HEK293 (cell line): ENCODE data around the gene MAGI2.

ENCODE experiments used
- CTCF ChIA-PET: fragments of 350-600 bp; formaldehyde crosslinking; extraction: SDS; loops from one replicate; lab custom pipeline; 2021; ENCODE audit warnings: antibody characterized with exemption; lab: Yijun Ruan, JAX
- POLR2A ChIA-PET: fragments of 300-600 bp; formaldehyde crosslinking; extraction: SDS; loops from one replicate; lab custom pipeline; 2020; ENCODE audit warnings: antibody characterized with exemption, inconsistent platforms; lab: Yijun Ruan, JAX
- H3K27ac ChIP-seq: fragments of 200-500 bp; sonication (Bioruptor generic); 2 replicates; pipeline ENCODE4 v1.5.1; 2014; ENCODE audit warnings: low read depth, low read length, control low read depth, inconsistent platforms; ENCODE audit errors: extremely low read depth
- H3K36me3 ChIP-seq, 2 experiments: fragments of 200-500 bp in 1 of 2; sonication (Bioruptor generic) in 1 of 2; 1 replicate in 1 of 2; 2 replicates in 1 of 2; pipeline ENCODE4 v1.5.1; 2014 to 2017; ENCODE audit warnings: inconsistent platforms in 2 of 2, low read length in 2 of 2; ENCODE audit not compliant: control insufficient read depth in 2 of 2, insufficient read depth in 1 of 2
- H3K4me1 ChIP-seq: fragments of 200-500 bp; sonication (Bioruptor generic); 2 replicates; pipeline ENCODE4 v1.5.1; 2014; ENCODE audit warnings: mild to moderate bottlenecking, low read length, inconsistent platforms; ENCODE audit not compliant: control insufficient read depth, insufficient read depth
- H3K4me3 ChIP-seq: 2 replicates; pipeline ENCODE4 v1.5.1; 2011; ENCODE audit warnings: low read depth, mild to moderate bottlenecking, control low read depth, low read length, moderate library complexity
- H3K9me3 ChIP-seq: fragments of 200-500 bp; sonication (Bioruptor generic); 2 replicates; pipeline ENCODE4 v1.5.1; 2014; ENCODE audit warnings: low read depth, low read length, inconsistent platforms; ENCODE audit not compliant: control insufficient read depth, insufficient read depth
- CTCF ChIP-seq: fragments of 450-650 bp; formaldehyde crosslinking; IDR thresholded peaks from 2 replicates; pipeline ENCODE4 v1.5.1; 2016; ENCODE audit warnings: missing biosample characterization, missing genetic modification characterization
- HIC1 ChIP-seq: fragments of 450-650 bp; formaldehyde crosslinking; IDR thresholded peaks from 2 replicates; pipeline ENCODE4 v1.5.1; 2016; ENCODE audit warnings: missing biosample characterization, missing genetic modification characterization
- KLF8 ChIP-seq: fragments of 450-650 bp; formaldehyde crosslinking; IDR thresholded peaks from 2 replicates; pipeline ENCODE4 v1.5.1; 2016; ENCODE audit warnings: missing biosample characterization, missing genetic modification characterization
- PRDM2 ChIP-seq: fragments of 450-650 bp; formaldehyde crosslinking; IDR thresholded peaks from 2 replicates; pipeline ENCODE4 v1.5.1; 2016; ENCODE audit warnings: missing biosample characterization, missing genetic modification characterization, borderline replicate concordance
- PRDM4 ChIP-seq: fragments of 450-650 bp; formaldehyde crosslinking; IDR thresholded peaks from 2 replicates; pipeline ENCODE4 v1.5.1; 2017; ENCODE audit warnings: missing biosample characterization, missing genetic modification characterization
- REST ChIP-seq: fragments of 450-650 bp; formaldehyde crosslinking; IDR thresholded peaks from 2 replicates; pipeline ENCODE4 v1.5.1; 2016; ENCODE audit warnings: missing biosample characterization, missing genetic modification characterization
- ZNF211 ChIP-seq: fragments of 450-650 bp; formaldehyde crosslinking; IDR thresholded peaks from 2 replicates; pipeline ENCODE4 v1.5.1; 2016; ENCODE audit warnings: low read depth, missing biosample characterization, missing genetic modification characterization
- ZNF24 ChIP-seq: fragments of 450-650 bp; formaldehyde crosslinking; IDR thresholded peaks from 2 replicates; pipeline ENCODE4 v1.5.1; 2016; ENCODE audit warnings: missing biosample characterization, missing genetic modification characterization
- ZNF335 ChIP-seq: fragments of 450-650 bp; formaldehyde crosslinking; conservative IDR thresholded peaks from 2 replicates; pipeline ENCODE4 v1.5.1; 2016; ENCODE audit warnings: missing biosample characterization, missing genetic modification characterization
- ZNF350 ChIP-seq: fragments of 450-650 bp; formaldehyde crosslinking; IDR thresholded peaks from 2 replicates; pipeline ENCODE4 v1.5.0; 2017; ENCODE audit warnings: missing biosample characterization, mild to moderate bottlenecking, missing genetic modification characterization
- ZNF473 ChIP-seq: fragments of 450-650 bp; formaldehyde crosslinking; IDR thresholded peaks from 2 replicates; pipeline ENCODE4 v1.5.1; 2017; ENCODE audit warnings: missing biosample characterization, missing genetic modification characterization
- ZNF660 ChIP-seq: fragments of 450-650 bp; IDR thresholded peaks from 2 replicates; pipeline ENCODE4 v1.5.1; 2018; ENCODE audit warnings: missing biosample characterization, mild to moderate bottlenecking, missing genetic modification characterization
- ZNF704 ChIP-seq: fragments of 450-650 bp; formaldehyde crosslinking; IDR thresholded peaks from 2 replicates; pipeline ENCODE4 v1.5.1; 2016; ENCODE audit warnings: missing biosample characterization, missing genetic modification characterization

MAGI2 gene

GRCh38 chr7:78620920-78621319 is 832.5 kb downstream of the MAGI2 start:
- no peak for TF ChIP-seq ZNF211 (tag by site-specific recombination)
- peak; percentile 92 for TF ChIP-seq REST (tag by site-specific recombination)
- TF ChIP-seq, all 188 proteins: peak for 1
- ChIA-PET CTCF (interaction anchor here (0.6 to 0.7 kb wide), 3 partner anchors 24 to 1124 kb away, joined by 4 to 7 read pairs (median 4); no protein-coding TSS in a partner anchor), POLR2A (no interaction called here)
- H3K27ac ChIP-seq, result no peak overlapping the region
- no peaks in the 10 kb centered on the region for H3K36me3 ChIP-seq
- no peaks in the 10 kb centered on the region for H3K9me3 ChIP-seq
- no peaks in the 10 kb centered on the region for H3K4me1 ChIP-seq
- no peak overlapping the region for H3K4me3 ChIP-seq

- peak; percentile 55; the same call in 1 of the 2 replicates for TF ChIP-seq ZNF350 (tag by site-specific recombination)
- TF ChIP-seq ZNF473, result no peak
- TF ChIP-seq, all 188 proteins: peak for 1
Observed at GRCh38 chr7:78616539-78616938, 836.9 kb downstream of the MAGI2 start.

GRCh38 chr7:78609281-78609680 is 844.2 kb downstream of the MAGI2 start:
- Histone ChIP-seq H3K27ac (no peak overlapping the region), H3K4me1 (no peaks in the 10 kb centered on the region), H3K4me3 (no peak overlapping the region), H3K9me3 (no peaks in the 10 kb centered on the region), H3K36me3 (no peaks in the 10 kb centered on the region)
- POLR2A ChIA-PET, result no interaction called here
- CTCF ChIA-PET, result no interaction called here
- TF ChIP-seq KLF8 (no peak), PRDM2 (tag by site-specific recombination) (no peak), PRDM4 (tag by site-specific recombination) (no peak), ZNF335 (tag by site-specific recombination) (no peak), HIC1 (no peak), ZNF704 (tag by site-specific recombination) (no peak), ZNF660 (tag by site-specific recombination) (no peak), ZNF24 (tag by site-specific recombination) (no peak), CTCF (tag by site-specific recombination) (no peak)

More at GRCh38 chr7:78616539-78616938, 836.9 kb downstream of the MAGI2 start:
- ChIA-PET POLR2A (no interaction called here), CTCF (interaction anchor here (1.0 kb wide), 1 partner anchor 28 kb away, joined by 3 read pairs; no protein-coding TSS in a partner anchor)
- Histone ChIP-seq H3K4me1 (no peaks in the 10 kb centered on the region), H3K36me3 (no peaks in the 10 kb centered on the region), H3K27ac (no peak overlapping the region), H3K4me3 (no peak overlapping the region), H3K9me3 (no peaks in the 10 kb centered on the region)
